Liver (tissue), 9 donors: ENCODE data around the gene GTSE1. TPM values are rescaled to one million over a fixed set of nuclear protein-coding genes. Genes with fewer than 3 reads are reported as not detected.

Source experiments
- DNase-seq: peaks from one replicate; pipeline ENCODE4 v3.0.0-alpha.2; 2017; ENCODE audit warnings: low spot score
- H3K27ac ChIP-seq, 2 donors: one replicate each; pipeline ENCODE4 v1.7.0; 2013; ENCODE audit warnings: inconsistent platforms in 2 of 2, low read length in 2 of 2, control low read depth in 1 of 2, low read depth in 1 of 2, mild to moderate bottlenecking in 1 of 2
- H3K27me3 ChIP-seq, 4 donors: one replicate each; pipeline versions ENCODE4 v1.6.1 to v1.7.0; 2013; ENCODE audit warnings: low read length in 3 of 4, inconsistent platforms in 1 of 4, mild to moderate bottlenecking in 1 of 4, moderate library complexity in 1 of 4; ENCODE audit not compliant: control insufficient read depth in 4 of 4, insufficient read depth in 4 of 4
- H3K36me3 ChIP-seq, 4 donors: one replicate each; pipeline versions ENCODE4 v1.6.1 to v1.7.0; 2013; ENCODE audit warnings: low read length in 3 of 4, mild to moderate bottlenecking in 3 of 4, low read depth in 1 of 4, moderate library complexity in 1 of 4; ENCODE audit not compliant: control insufficient read depth in 4 of 4, insufficient read depth in 3 of 4
- H3K4me1 ChIP-seq, 4 donors: one replicate each; pipeline versions ENCODE4 v1.6.1 to v1.7.0; 2013; ENCODE audit warnings: low read length in 3 of 4, mild to moderate bottlenecking in 3 of 4, moderate library complexity in 1 of 4; ENCODE audit not compliant: control insufficient read depth in 4 of 4, insufficient read depth in 4 of 4
- H3K4me3 ChIP-seq, 3 donors: one replicate each; pipeline versions ENCODE4 v1.6.1 to v1.7.0; 2013; ENCODE audit warnings: low read length in 3 of 3, control low read depth in 1 of 3, low read depth in 1 of 3, mild to moderate bottlenecking in 1 of 3
- H3K9ac ChIP-seq, 2 donors: one replicate each; pipeline ENCODE4 v1.7.0; 2013; ENCODE audit warnings: low read length in 2 of 2, mild to moderate bottlenecking in 2 of 2, moderate library complexity in 2 of 2, control low read depth in 1 of 2, low read depth in 1 of 2
- H3K9me3 ChIP-seq, 4 donors: one replicate each; pipeline versions ENCODE4 v1.6.1 to v1.7.0; 2013; ENCODE audit warnings: low read length in 3 of 4; ENCODE audit not compliant: control insufficient read depth in 4 of 4
- EGR1 ChIP-seq, 2 donors: IDR thresholded peaks; 2 replicates each; pipeline ENCODE4 v1.6.1; 2016 to 2018; ENCODE audit warnings: antibody characterized with exemption in 2 of 2, low read depth in 2 of 2
- FOXA1 ChIP-seq: IDR thresholded peaks from 2 replicates; pipeline ENCODE4 v1.6.1; 2016; ENCODE audit warnings: antibody characterized with exemption
- FOXA2 ChIP-seq: IDR thresholded peaks from 2 replicates; pipeline ENCODE4 v1.6.1; 2016; ENCODE audit warnings: antibody characterized with exemption
- GABPA ChIP-seq, 2 donors: IDR thresholded peaks in 1 of 2; conservative IDR thresholded peaks in 1 of 2; 2 replicates each; pipeline ENCODE4 v1.6.1; 2016; ENCODE audit warnings: antibody characterized with exemption in 2 of 2, mild to moderate bottlenecking in 1 of 2, moderate library complexity in 1 of 2
- HNF4A ChIP-seq, 2 donors: conservative IDR thresholded peaks; 2 replicates each; pipeline ENCODE4 v1.6.1; 2016; ENCODE audit warnings: antibody characterized with exemption in 2 of 2, mild to moderate bottlenecking in 2 of 2
- HNF4G ChIP-seq: IDR thresholded peaks from 2 replicates; pipeline ENCODE4 v1.6.1; 2016; ENCODE audit warnings: antibody characterized with exemption
- JUND ChIP-seq, 2 donors: IDR thresholded peaks; 2 replicates each; pipeline ENCODE4 v1.6.1; 2016; ENCODE audit warnings: antibody characterized with exemption in 2 of 2
- NR2F2 ChIP-seq: IDR thresholded peaks from 2 replicates; pipeline ENCODE4 v1.6.1; 2016; ENCODE audit warnings: antibody characterized with exemption
- RAD21 ChIP-seq, 2 donors: IDR thresholded peaks; 2 replicates each; pipeline ENCODE4 v1.6.1; 2016; ENCODE audit warnings: antibody characterized with exemption in 2 of 2, mild to moderate bottlenecking in 2 of 2
- RXRA ChIP-seq, 2 donors: IDR thresholded peaks; 2 replicates each; pipeline ENCODE4 v1.6.1; 2017 to 2018; ENCODE audit warnings: antibody characterized with exemption in 2 of 2, mild to moderate bottlenecking in 1 of 2
- SP1 ChIP-seq: IDR thresholded peaks from 2 replicates; pipeline ENCODE4 v1.6.1; 2018; ENCODE audit warnings: antibody characterized with exemption, mild to moderate bottlenecking
- TAF1 ChIP-seq: conservative IDR thresholded peaks from 2 replicates; pipeline ENCODE4 v1.6.1; 2016; ENCODE audit warnings: antibody characterized with exemption, mild to moderate bottlenecking
- YY1 ChIP-seq: IDR thresholded peaks from 2 replicates; pipeline ENCODE4 v1.6.1; 2016; ENCODE audit warnings: antibody characterized with exemption, mild to moderate bottlenecking
- WGBS: extraction: QIAGEN DNeasy Blood & Tissue Kit; methylation state at CpG from one replicate; pipeline ENCODE4 v1.1.7; 2013; 5-methylcytosine and 5-hydroxymethylcytosine counted together
- polyA plus RNA-seq, 2 donors: library from polyadenylated mRNA; stranded (reverse) in 1 of 2; unstranded in 1 of 2; fragments of 200-250 nt in 1 of 2; fragments of >200 nt in 1 of 2; fragmentation: Nextera tagmentation in 1 of 2; extraction: Ambion mirVana in 1 of 2; gene quantifications; one replicate each; pipeline versions ENCODE4 v1.2.1 to v1.2.3, GENCODE V29; 2013 to 2015
- total RNA-seq, 2 donors: library from RNA; depleted of rRNA; stranded (reverse); fragments of >200 nt; gene quantifications; one replicate each; pipeline ENCODE4 v1.2.3, GENCODE V29; 2014
- TF ChIP-seq, protein P1 (sequence below): fragments of 150-350 bp; IDR thresholded peaks from 2 replicates; pipeline ENCODE4 v1.5.1; 2017; ENCODE audit warnings: improper control_type of control experiment, low read depth, low read length; ENCODE audit not compliant: missing input control
- TF ChIP-seq, protein P2 (sequence below): IDR thresholded peaks from 2 replicates; pipeline ENCODE4 v1.6.1; 2016; ENCODE audit warnings: antibody characterized with exemption, mild to moderate bottlenecking
- TF ChIP-seq, protein P3 (sequence below): IDR thresholded peaks from 2 replicates; pipeline ENCODE4 v1.6.1; 2016; ENCODE audit warnings: antibody characterized with exemption
- TF ChIP-seq, protein P4 (sequence below): IDR thresholded peaks from 2 replicates; pipeline ENCODE4 v1.6.1; 2016; ENCODE audit warnings: antibody characterized with exemption
- TF ChIP-seq, protein P5 (sequence below): IDR thresholded peaks from 2 replicates; pipeline ENCODE4 v1.6.1; 2016; ENCODE audit warnings: antibody characterized with exemption
- donor health status: healthy.
- donor health status: healthy.
- donor health status: healthy.
- donor health status: healthy.
- donor health status: healthy.

Gene GTSE1
- total and polyA plus RNA-seq, 4 donors, result 0.17 to 13.9 (median 0.85) TPM

DNA sequence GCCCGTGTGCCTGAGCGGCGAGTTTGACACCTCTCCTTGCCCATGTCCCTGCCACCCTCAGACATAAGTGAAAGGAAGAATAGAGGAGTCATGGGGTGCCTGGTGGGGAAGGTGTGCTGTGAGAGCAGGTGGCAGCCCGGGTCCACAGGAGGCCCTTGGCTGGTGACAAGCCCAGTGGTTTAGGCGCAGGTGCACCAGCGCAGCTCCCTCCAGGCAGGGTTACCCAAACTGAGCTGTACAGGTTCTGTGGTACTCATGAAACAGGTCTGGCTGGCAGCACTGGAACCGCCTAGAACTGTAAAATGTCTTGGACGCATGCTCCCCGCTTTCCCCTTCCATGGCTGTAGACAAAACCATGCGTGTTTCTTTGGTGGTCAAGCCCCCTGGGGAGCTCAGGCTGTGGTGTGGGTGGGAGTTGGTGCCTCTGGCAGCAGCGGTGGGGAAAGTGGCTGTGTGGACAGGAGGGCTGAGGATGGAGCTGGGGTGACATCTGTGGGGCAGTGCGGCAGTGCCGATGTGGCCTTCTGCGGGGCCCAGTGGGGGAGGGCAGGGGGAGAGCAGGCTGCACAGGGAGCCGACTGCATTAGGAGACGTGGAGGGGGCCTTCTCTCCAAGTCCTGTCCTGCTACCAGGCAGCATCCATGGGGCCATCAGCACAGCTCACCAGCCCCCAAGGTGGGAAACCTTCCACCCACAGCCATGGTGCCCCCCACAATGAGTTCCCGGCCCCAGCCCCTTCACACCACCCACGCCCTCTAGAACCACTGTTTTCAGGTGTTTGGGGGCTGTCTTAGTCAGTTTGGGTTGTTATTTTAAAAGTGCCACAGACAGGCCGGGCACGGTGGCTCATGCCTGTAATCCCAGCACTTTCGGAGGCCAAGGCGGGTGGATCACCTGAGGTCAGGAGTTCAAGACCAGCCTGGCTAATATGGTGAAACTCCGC lies 5.6 kb upstream of the GTSE1 start:
- Histone ChIP-seq H3K4me1 (peaks cover under 1 to 16% (median 6%) of the 10 kb centered on the region in 4 donors), H3K9me3 (no peaks in the 10 kb centered on the region), H3K9ac (no peak overlapping the region), H3K4me3 (no peak overlapping the region), H3K27ac (no peak overlapping the region), H3K36me3 (peaks cover 30 to 70% (median 54%) of the 10 kb centered on the region in 4 donors), H3K27me3 (no peaks in the 10 kb centered on the region)
- no peak for DNase-seq
- 97% methylated on average over 23 of the region's 23 CpGs for WGBS
- no peak for TF ChIP-seq TAF1
- TF ChIP-seq, protein P1, sequence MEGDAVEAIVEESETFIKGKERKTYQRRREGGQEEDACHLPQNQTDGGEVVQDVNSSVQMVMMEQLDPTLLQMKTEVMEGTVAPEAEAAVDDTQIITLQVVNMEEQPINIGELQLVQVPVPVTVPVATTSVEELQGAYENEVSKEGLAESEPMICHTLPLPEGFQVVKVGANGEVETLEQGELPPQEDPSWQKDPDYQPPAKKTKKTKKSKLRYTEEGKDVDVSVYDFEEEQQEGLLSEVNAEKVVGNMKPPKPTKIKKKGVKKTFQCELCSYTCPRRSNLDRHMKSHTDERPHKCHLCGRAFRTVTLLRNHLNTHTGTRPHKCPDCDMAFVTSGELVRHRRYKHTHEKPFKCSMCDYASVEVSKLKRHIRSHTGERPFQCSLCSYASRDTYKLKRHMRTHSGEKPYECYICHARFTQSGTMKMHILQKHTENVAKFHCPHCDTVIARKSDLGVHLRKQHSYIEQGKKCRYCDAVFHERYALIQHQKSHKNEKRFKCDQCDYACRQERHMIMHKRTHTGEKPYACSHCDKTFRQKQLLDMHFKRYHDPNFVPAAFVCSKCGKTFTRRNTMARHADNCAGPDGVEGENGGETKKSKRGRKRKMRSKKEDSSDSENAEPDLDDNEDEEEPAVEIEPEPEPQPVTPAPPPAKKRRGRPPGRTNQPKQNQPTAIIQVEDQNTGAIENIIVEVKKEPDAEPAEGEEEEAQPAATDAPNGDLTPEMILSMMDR, result no peak
- no peak for TF ChIP-seq HNF4A (conservative IDR thresholded peaks at IDR 0.05)
- TF ChIP-seq JUND (IDR thresholded peaks at IDR 0.05), result no peak
- no peak for TF ChIP-seq SP1
- no peak for TF ChIP-seq FOXA2
- TF ChIP-seq RXRA (IDR thresholded peaks at IDR 0.05), result no peak
- TF ChIP-seq, protein P2, sequence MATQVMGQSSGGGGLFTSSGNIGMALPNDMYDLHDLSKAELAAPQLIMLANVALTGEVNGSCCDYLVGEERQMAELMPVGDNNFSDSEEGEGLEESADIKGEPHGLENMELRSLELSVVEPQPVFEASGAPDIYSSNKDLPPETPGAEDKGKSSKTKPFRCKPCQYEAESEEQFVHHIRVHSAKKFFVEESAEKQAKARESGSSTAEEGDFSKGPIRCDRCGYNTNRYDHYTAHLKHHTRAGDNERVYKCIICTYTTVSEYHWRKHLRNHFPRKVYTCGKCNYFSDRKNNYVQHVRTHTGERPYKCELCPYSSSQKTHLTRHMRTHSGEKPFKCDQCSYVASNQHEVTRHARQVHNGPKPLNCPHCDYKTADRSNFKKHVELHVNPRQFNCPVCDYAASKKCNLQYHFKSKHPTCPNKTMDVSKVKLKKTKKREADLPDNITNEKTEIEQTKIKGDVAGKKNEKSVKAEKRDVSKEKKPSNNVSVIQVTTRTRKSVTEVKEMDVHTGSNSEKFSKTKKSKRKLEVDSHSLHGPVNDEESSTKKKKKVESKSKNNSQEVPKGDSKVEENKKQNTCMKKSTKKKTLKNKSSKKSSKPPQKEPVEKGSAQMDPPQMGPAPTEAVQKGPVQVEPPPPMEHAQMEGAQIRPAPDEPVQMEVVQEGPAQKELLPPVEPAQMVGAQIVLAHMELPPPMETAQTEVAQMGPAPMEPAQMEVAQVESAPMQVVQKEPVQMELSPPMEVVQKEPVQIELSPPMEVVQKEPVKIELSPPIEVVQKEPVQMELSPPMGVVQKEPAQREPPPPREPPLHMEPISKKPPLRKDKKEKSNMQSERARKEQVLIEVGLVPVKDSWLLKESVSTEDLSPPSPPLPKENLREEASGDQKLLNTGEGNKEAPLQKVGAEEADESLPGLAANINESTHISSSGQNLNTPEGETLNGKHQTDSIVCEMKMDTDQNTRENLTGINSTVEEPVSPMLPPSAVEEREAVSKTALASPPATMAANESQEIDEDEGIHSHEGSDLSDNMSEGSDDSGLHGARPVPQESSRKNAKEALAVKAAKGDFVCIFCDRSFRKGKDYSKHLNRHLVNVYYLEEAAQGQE, result no peak
- TF ChIP-seq, protein P3, sequence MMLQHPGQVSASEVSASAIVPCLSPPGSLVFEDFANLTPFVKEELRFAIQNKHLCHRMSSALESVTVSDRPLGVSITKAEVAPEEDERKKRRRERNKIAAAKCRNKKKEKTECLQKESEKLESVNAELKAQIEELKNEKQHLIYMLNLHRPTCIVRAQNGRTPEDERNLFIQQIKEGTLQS, result no peak
- TF ChIP-seq GABPA (IDR thresholded peaks at IDR 0.05 in 1 of 2, conservative IDR thresholded peaks at IDR 0.05 in 1 of 2), result no peak
- TF ChIP-seq, protein P4, sequence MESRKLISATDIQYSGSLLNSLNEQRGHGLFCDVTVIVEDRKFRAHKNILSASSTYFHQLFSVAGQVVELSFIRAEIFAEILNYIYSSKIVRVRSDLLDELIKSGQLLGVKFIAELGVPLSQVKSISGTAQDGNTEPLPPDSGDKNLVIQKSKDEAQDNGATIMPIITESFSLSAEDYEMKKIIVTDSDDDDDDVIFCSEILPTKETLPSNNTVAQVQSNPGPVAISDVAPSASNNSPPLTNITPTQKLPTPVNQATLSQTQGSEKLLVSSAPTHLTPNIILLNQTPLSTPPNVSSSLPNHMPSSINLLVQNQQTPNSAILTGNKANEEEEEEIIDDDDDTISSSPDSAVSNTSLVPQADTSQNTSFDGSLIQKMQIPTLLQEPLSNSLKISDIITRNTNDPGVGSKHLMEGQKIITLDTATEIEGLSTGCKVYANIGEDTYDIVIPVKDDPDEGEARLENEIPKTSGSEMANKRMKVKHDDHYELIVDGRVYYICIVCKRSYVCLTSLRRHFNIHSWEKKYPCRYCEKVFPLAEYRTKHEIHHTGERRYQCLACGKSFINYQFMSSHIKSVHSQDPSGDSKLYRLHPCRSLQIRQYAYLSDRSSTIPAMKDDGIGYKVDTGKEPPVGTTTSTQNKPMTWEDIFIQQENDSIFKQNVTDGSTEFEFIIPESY, result no peak
- no peak for TF ChIP-seq FOXA1
- TF ChIP-seq RAD21 (IDR thresholded peaks at IDR 0.05), result no peak
- TF ChIP-seq HNF4G, result no peak
- TF ChIP-seq YY1, result no peak
- TF ChIP-seq EGR1 (IDR thresholded peaks at IDR 0.05; ENCODE audit: low read depth in 2 of 2), result no peak
- TF ChIP-seq, protein P5, sequence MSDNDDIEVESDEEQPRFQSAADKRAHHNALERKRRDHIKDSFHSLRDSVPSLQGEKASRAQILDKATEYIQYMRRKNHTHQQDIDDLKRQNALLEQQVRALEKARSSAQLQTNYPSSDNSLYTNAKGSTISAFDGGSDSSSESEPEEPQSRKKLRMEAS, result no peak
- no peak for TF ChIP-seq NR2F2
